ENCODE measurements around the gene ABHD14A. TPM values are rescaled to one million over a fixed set of nuclear protein-coding genes. Genes with fewer than 3 reads are reported as not detected.

Gene ABHD14A
- total and polyA plus RNA-seq, 2 of the 13 experiments (the other 11 are each of a cell fraction or from before 2014, with no cell fraction given): 29.5 to 46.9 TPM

GRCh38 chr3:51982352-51982837 lies 7.5 kb downstream of the ABHD14A start (continued):
- TF ChIP-seq ZBTB10 (CRISPR knock-in tag; IDR thresholded peaks at IDR 0.05; ENCODE audit: borderline replicate concordance): no peak
- TF ChIP-seq MATR3 (CRISPR knock-in tag; IDR thresholded peaks at IDR 0.05): no peak
- no peak for TF ChIP-seq ZSCAN9 (CRISPR knock-in tag; IDR thresholded peaks at IDR 0.05; ENCODE audit: borderline replicate concordance)
- no peak; the same call in 1 of the 2 replicates for TF ChIP-seq ZNF441 (CRISPR knock-in tag; IDR thresholded peaks at IDR 0.05; ENCODE audit: borderline replicate concordance)
- TF ChIP-seq ATF4 (CRISPR knock-in tag; IDR thresholded peaks at IDR 0.05): no peak
- TF ChIP-seq SNAI1 (CRISPR knock-in tag; IDR thresholded peaks at IDR 0.05; ENCODE audit: borderline replicate concordance): peak; percentile 62; the same call in 1 of the 2 replicates
- TF ChIP-seq CEBPB (IDR thresholded peaks at IDR 0.05; ENCODE audit: borderline replicate concordance, low read depth, low read length): no peak
- TF ChIP-seq ZNF740 (CRISPR knock-in tag; IDR thresholded peaks at IDR 0.05): peak; percentile 79; the same call in 1 of the 2 replicates
- no peak for TF ChIP-seq SP140L (CRISPR knock-in tag; IDR thresholded peaks at IDR 0.05; ENCODE audit: borderline replicate concordance)
- TF ChIP-seq PRPF4 (IDR thresholded peaks at IDR 0.05; ENCODE audit: low read depth, low read length, poor library complexity, severe bottlenecking): no peak
- no peak for TF ChIP-seq ARNT (IDR thresholded peaks at IDR 0.05)
- no peak for TF ChIP-seq ZNF569 (CRISPR knock-in tag; IDR thresholded peaks at IDR 0.05; ENCODE audit: borderline replicate concordance)
- peak; percentile 93; the same call in 1 of the 2 replicates for TF ChIP-seq ZNF550 (CRISPR knock-in tag; IDR thresholded peaks at IDR 0.05; ENCODE audit: borderline replicate concordance)
- TF ChIP-seq, protein P1, sequence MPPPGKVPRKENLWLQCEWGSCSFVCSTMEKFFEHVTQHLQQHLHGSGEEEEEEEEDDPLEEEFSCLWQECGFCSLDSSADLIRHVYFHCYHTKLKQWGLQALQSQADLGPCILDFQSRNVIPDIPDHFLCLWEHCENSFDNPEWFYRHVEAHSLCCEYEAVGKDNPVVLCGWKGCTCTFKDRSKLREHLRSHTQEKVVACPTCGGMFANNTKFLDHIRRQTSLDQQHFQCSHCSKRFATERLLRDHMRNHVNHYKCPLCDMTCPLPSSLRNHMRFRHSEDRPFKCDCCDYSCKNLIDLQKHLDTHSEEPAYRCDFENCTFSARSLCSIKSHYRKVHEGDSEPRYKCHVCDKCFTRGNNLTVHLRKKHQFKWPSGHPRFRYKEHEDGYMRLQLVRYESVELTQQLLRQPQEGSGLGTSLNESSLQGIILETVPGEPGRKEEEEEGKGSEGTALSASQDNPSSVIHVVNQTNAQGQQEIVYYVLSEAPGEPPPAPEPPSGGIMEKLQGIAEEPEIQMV (CRISPR knock-in tag; IDR thresholded peaks at IDR 0.05; ENCODE audit: low read depth): no peak
- no peak for TF ChIP-seq ZNF777 (CRISPR knock-in tag; IDR thresholded peaks at IDR 0.05)
- TF ChIP-seq KDM2A (CRISPR knock-in tag; IDR thresholded peaks at IDR 0.05; ENCODE audit: borderline replicate concordance, low read depth): no peak; the same call in 1 of the 2 replicates
- TF ChIP-seq TBP (CRISPR knock-in tag; IDR thresholded peaks at IDR 0.05): no peak
- TF ChIP-seq, protein P2, sequence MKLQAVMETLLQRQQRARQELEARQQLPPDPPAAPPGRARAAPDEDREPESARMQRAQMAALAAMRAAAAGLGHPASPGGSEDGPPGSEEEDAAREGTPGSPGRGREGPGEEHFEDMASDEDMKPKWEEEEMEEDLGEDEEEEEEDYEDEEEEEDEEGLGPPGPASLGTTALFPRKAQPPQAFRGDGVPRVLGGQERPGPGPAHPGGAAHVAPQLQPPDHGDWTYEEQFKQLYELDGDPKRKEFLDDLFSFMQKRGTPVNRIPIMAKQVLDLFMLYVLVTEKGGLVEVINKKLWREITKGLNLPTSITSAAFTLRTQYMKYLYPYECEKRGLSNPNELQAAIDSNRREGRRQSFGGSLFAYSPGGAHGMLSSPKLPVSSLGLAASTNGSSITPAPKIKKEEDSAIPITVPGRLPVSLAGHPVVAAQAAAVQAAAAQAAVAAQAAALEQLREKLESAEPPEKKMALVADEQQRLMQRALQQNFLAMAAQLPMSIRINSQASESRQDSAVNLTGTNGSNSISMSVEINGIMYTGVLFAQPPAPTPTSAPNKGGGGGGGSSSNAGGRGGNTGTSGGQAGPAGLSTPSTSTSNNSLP (IDR thresholded peaks at IDR 0.05; ENCODE audit: low read depth, low read length): no peak; the same call in 1 of the 2 replicates

All from HepG2 (cell line).